Astrocyte (in vitro differentiated cells and primary cell): ENCODE measurements around the gene CEP63.

Experiments used
- CTCF ChIP-seq: IDR thresholded peaks from 2 replicates; pipeline ENCODE4 v1.5.1; 2011; ENCODE audit warnings: low read depth, mild to moderate bottlenecking, inconsistent platforms, low read length, moderate library complexity; ENCODE audit not compliant: insufficient read depth
- EZH2 ChIP-seq: IDR thresholded peaks from 2 replicates; pipeline ENCODE4 v1.6.1; 2012; ENCODE audit warnings: mild to moderate bottlenecking, low read length, inconsistent platforms; ENCODE audit not compliant: insufficient read depth

GRCh38 chr3:134592806-134593205 is 106.9 kb downstream of the CEP63 start:
- TF ChIP-seq CTCF (no peak), EZH2 (no peak)
